CD4-positive, alpha-beta T cell treated with Interleukin-12 subunit alpha and Interleukin-12 subunit beta, for 1 hour (primary cell): ENCODE measurements around the gene FADS1.
A peak's percentile ranks its signal among the peaks of the same experiment; 100 is the strongest.

Source experiments
- DNase-seq: peaks from one replicate; pipeline ENCODE4 v3.0.0-alpha.2; 2020

The FADS1 gene

DNA sequence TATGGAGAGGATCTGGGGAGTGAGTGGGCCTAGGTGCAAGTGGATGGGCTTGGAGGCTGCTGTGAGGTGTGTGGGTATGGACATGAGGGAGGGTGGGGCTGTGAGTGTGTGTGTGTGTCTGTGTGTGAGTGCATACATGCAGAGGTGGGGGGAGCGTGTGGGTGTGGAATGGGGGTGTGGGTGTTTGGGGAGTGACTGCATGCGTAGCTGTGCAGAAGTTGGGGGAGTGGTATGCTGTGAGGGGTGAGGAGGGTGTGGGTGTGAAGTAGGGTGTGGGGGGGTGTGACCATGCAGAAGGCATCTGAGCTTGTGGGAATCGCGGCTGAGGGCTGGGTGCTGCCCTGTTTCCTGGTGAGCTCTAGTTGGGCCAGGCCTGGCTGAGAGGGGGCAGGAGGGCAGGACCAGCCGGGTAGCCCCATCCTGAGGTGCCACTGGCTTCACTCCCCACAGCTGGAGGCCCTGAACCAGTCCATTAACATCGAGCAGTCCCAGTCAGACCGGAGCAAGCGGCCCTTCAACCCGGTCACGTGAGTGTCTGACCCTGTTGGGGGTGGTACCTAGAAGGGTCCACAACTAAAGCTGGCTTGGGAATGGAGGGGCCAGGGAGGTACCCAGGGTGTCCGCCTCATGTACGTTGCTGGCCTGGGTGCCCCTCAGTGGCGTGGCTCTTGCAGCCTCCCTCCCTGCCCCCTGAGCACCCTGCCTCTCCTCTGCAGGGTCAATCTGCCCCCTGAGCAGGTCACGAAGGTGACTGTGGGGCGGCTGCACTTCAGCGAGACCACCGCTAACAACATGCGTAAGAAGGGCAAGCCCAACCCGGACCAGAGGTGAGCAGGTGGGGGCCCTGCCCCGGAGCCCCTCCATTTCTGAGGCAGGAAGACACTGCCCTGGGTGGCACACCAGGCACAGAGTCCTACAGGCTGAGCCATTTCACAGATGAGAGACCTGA, 40.9 kb downstream of the FADS1 start:
- peak; percentile 35 for DNase-seq

DNA sequence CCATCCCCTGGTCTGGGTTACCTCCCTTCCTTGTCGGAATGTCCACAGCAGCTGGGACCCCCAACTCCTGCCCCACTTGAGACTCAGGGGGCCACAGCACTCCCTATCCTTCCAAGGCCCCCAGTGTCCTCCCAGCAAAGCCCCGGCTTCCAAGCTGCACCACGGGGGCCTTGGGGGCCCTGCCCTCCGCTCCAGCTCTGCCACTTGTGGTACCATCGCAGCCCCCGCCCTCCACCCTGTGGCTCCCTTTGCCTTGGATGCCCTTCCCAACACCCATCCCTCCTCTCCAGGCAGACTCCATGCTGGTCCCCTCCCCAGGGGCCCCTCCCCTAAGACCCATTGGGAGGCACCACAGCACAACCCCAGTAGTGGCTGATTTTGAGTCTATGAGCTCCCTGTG, 41.7 kb downstream of the FADS1 start:
- no peak for DNase-seq

DNA sequence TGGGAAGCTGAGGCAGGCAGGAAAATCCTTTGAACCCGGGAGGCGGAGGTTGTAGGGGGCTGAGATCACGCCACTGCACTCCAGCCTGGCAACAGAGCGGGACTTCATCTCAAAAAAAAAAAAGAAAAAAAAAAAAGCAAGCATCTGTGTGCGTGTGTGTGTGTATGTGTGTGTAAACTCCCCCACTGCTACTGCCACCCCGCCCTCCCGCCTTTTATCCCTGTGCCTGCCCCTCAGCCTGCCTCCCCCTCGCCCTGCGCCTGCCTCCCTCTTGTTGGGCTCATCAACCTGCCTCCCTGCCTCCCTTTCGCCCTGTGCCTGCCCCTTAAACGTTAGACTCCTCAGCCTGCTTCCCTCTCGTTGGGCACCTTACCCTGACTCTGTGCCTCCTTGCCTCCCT, 42.4 kb downstream of the FADS1 start:
- DNase-seq = no peak

DNA sequence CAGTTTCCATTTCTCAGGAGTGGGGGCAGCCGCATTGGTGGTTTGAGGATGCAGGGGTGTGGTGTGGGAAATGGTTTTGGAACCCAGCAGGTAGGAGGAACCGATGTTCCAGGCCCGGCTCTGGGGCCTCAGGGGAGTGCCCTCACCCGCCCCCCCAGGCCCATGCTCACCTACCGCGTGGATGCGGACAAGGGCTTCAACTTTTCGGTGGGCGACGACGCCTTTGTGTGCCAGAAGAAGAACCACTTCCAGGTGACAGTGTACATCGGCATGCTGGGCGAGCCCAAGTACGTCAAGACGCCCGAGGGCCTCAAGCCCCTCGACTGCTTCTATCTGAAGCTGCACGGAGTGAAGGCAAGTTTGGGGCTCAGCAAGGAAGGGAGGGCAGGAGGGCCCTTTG, 43.0 kb downstream of the FADS1 start:
- no peak for DNase-seq

DNA sequence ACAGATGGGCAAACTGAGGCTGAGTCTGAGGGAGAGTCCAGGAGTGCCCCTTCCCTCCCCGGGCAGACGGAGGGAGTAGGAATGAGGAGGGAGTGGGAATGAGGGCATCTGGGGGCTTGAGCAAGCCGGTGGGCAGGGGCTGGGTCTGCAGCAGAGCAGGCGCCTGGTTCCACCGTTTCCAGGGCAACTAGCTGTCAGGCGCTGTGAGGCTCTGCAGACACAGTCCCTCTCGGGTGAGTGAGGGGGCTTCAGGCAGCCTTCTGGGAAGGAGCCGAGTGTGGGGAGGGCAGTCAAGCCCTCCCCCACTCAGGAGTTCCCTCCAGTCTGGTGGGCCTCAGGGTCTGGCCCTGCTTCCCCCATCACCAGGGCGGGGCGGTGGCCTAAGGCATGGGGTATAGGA, 43.4 kb downstream of the FADS1 start:
- no peak for DNase-seq

DNA sequence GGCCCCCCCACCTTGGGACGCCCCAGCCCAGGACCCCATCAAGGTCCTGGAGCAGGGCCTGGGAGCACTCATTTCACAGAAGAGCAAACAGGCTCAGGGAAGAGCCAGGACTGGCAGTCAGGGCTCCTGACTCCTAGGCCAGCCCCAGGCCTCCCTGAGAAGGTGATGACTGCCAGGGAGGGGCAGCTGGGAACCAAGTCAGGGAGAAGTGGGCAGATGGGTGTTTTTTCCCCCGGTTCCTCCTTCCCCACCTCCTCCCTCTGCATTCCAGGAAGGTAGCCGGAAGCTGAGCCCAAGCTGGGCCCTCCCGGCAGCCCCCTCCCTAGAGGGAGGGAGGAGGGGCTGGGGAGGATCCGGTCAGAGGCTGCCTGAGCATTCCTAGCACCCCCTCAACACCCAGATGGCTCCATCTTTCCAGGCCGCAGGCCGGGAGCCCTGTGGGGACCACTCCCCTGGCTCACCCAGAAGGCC, 44.8 kb downstream of the FADS1 start:
- no peak for DNase-seq

DNA sequence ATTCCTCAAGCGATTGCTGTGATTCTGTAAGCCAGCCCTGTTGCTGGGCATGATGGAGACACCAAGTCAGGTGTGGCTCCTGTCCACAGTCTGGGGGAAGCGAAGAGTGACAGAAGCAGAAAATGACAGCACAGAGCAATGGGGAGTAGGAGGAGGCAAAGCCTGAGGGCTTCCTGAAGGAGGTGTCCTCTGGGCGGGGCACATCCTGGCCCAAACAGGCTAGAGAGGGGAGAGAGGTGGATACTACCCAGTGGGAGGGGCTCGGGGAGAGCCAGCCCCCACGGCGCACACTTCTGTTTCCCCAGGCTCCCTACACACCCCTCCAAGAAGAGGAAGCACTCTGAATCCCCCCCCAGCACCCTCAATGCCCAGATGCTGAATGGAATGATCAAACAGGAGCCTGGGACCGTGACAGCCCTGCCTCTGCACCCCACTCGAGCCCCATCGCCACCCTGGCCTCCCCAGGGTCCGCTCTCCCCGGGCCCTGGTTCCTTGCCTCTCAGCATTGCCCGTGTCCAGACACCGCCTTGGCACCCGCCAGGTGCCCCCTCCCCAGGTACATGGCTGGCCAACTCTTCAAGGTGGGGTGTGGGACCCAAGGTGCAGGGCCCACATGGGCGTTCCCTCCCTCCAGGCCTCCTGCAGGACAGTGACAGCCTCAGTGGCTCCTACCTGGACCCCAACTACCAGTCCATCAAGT, 45.5 kb downstream of the FADS1 start:
- no peak for DNase-seq

DNA sequence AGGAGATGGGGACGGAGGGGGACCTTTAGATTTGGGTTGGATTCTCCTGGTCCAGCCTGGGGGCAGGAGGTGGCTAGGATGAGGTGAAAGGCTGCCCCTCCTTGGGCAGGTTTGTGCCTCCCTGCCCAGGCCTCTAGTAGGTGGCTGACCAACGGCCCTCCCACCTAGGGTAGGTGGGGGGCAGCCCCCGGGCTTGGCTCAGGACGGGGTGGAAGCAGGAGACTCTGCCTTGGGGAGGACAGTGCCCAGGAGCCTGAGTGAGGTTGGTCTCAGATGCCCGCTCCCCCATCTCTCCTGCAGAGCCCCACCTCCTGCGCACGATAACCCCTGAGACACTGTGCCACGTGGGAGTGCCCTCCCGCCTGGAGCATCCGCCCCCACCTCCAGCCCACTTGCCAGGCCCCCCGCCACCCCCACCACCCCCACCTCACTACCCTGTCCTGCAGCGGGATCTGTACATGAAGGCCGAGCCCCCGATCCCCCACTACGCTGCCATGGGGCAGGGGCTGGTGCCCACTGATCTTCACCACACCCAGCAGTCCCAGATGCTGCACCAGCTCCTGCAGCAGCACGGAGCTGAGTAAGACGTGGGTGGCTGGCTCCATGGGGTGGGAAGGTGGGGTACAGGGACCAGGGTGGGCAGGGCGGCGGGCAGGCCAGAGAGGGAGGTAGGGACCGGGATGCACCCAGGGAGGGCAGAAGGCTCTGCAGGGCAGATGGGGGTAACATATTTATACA, 46.7 kb downstream of the FADS1 start:
- no peak for DNase-seq

DNA sequence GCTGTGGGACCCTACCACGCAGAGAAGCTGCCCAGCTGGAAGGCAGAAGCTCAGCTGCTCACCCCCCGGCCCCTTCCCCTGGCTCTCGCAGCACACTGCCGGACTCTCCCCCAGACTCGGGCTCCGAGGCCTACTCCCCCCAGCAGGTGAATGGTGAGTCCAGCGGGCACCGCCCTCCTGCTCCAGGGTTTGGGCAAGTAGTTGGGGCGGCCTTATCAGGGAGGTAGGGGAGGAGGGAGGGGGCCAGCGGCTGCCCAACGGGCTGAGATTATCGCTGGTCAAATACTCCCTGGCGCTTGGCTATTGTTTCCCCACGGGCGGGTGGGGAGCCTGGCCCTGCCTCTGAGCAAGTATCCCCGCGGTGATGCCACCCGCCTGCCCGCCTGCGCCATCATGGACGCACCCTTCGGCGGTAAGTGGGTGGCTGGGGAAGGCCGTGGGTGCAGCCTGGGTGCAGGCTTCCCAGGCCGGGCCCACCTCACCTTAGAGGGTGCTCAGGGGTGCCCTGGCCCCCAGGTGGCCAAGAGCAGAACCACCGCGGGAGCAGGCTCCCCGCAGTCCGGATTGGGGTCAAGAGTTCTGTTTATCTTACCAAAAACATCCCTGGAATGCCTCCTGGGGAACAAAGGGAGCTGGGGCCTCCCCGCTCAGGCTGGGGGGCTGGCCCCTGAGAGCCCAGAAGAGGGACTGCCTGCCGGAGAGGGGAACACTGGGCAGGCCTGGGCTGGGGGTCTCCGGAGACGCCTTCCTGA, 47.5 kb downstream of the FADS1 start:
- no peak for DNase-seq

DNA sequence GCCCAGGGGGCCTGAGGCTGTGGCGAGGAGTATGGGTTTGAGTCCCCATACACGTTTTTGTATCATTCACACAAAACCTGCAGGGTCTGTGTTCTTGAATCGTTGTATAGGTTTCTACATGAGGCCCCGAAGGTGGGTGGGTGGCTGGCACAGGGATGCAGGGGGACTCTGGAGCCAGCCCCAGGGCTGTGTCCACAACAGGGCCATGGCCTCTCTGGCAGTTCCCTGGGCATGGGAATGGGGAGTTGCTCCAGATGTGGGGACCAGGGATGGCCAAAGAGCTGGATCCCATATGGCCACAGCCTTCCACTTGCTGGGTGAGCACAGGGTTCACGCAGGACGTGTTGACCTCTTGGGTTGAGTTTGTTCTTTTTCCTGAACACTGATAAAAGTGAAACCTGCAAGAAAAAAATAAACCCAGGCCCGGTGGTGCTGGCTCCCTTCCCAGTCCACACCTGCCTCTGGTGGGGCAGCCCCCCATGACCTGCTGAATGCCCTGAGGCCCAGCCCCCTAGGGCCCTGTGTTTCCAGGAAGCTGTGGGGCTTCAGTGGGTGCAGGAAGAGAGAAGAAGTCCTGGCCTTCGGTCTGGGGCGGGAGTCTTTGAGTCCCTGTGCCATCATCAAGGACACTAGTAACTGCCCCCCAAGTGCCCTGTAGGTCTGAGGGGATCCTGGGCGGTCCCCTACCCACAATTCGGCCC, 48.3 kb downstream of the FADS1 start:
- DNase-seq = no peak

DNA sequence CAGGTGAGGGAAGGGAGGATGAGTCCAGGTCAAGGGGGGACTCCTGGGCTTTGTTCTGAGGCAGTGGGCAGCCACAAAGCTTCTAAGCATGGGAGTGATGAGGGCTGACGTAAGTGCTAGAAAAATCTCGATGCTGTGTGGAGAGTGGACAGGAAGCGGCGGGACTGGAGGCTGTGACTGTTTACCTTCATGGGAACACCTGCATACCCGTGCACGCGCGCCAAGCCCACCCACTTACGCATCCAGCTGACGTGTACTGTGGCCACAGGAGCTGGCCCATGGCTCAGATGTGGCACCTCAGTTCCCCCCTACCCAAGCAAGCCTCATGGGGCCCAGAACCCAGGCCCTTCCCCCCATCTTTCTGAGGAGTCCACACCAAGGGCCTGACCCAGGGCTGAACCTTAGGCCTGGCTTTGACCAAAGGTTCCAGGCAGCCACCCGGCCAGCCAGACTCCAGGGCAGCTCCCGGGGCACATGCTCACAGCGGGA, 50.4 kb downstream of the FADS1 start:
- DNase-seq = no peak

DNA sequence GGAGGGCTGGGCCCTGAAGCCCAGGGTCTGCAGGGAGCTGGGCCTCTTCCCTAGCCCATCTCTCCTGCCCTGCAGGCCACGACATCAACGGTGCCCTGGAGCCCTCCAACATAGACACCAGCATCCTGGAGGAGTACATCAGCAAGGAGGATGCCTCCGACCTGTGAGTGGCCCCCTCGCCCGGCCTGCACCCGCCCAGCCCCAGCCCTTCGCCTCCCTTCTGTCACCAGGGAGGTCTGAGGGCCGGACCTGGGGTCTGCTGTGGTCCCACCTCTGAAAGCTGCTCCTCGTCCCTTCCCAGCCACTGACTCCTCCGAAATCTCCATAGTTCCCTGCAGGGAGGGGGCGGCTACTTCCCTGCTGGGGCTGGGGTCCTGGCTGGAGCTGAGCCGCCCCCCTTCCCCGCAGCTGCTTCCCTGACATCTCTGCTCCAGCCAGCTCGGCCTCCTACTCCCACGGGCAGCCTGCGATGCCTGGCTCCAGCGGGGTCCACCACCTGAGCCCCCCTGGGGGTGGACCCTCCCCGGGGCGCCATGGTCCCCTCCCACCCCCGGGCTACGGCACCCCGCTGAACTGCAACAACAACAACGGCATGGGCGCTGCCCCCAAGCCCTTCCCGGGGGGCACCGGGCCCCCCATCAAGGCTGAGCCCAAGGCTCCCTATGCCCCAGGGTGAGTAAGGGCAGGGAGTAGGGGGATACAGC, 51.1 kb downstream of the FADS1 start:
- DNase-seq = no peak

DNA sequence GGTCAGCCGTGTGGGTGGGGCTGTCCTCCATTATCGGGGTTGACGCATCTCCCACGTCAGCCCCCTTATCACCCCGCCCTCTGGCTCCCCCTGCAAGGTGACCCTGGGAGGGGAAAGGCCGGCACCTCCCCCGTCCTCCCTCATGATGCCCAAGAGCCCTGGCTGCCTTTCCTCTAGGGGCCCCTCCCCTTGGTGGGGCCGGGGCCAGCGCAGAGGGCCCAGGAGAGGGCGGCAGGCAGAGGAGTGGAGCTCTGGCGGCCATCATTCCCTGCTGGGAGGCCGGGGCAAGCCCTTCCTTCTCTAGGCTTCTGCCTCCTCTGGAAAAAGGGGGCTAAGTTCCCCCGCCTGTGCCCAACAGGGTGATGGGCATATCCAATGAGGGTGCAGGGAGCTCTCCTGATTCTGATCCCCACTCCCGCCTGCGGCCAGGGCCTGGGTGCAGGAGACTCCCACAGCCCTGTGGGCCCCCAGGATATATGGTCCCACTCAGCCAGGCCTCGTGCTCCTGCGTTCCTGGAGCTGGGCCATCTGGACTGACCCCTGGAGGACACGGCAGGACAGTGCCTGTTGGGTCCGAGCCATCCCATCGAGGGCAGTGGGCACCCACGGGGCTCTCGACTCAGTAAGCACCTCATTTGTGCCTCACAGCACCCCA, 52.1 kb downstream of the FADS1 start:
- DNase-seq = no peak

DNA sequence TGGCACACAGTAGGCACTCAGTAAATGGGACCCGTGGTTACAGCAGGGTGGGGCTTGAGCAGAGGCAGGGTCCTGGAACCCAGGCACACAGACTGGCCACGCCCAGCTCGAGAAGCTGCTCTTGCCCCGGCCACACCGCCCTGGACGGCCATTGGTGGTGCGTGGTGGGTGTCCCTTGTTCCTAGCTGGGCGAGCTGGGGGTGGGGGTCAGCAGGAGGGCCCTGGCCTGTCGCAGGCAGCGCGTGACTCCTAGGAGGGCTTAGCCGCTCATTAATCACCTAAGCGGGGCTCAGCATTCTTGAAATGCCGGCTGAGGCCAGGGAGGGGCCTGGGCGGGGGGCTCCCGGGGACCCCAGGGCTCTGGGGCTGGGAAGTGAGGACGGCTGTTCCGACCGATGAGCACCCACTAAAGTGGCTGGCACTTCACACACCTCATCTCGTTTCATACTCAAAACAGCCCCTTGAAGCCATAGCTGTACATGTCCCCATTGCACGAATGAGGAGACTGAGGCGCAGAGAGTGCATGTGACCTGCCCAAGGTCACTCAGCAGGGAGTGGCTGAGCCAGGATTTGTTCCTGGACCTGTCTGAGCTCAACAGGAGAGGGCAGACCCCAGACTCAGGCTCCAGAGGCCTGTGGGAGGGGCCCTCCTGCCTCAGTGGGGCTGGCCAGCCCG, 52.7 kb downstream of the FADS1 start:
- no peak for DNase-seq

DNA sequence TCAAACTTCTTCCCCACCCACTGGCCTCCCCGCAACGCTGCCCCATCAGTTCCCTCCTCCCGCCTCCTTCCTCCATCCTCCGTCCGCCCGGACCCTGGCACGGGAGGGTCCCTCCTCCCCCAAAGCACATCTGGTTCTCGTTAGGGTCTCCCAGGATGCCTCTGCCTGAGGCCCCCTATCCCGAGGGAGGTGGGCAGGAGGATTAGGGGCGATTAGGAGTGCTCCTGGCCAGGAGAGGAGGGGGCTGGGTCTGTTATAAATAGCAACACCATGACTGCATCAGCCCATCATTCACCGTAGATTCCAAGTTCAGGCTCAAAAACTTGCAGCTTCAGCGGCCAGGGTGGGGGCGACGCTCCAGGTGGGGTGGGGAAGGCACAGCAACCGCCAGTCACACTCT, 54.0 kb downstream of the FADS1 start:
- DNase-seq = no peak

DNA sequence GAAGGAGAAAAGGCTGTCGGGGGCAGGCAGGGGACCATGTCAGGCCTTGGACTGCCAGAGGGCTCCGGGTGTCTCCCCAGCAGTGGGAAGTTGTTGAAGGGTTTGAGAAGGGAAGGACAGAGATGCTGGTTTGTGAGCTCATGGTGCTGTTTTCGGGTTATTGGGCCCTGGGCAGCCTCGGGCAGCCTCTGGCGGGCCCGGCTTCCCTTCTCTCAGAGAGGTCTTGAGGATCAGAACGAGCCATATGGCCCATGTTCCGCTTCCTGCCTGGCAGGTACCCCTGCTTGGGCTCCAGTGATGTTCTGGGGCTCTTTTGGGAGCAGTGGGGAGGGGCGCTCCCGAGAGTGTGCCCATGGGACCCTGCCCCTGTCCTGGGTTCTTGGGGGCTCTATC, 54.6 kb downstream of the FADS1 start:
- no peak for DNase-seq

DNA sequence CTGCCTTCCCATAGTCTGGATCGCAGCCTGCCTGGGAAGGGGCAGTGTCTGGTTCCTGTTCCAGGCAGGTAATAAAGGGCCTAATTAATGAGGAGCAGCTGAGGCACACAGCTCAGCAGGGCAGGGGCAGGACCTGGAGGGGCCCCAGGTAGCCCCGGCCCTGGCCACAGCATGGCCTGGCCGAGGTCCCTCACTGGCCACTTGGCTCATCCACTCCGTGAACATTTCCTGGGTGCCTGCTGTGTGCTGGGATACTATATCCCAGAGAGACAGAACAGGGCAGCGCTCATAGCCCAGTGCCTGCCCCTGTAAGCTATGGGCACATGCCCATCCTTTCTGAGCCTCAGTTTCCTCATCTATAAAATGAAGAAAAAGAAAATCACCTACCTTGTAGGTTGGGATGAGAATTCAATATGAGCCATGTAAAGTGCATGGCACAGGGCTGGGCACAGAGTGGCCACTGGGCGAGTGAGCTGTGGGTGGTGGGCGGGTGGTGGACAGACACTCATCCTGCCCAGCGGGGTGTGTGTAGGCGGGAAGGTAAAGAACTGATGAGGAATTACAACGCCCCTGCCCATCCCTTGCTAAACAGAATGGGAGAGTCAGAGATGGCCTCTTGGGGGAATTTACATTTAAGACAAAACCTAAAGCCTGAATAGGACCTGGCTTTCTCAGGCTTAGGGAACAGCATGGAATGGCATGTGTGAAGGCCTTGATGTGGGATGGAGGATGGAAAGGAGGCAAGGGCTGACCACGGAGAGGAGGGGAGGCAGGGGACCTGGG, 55.2 kb downstream of the FADS1 start:
- no peak for DNase-seq

DNA sequence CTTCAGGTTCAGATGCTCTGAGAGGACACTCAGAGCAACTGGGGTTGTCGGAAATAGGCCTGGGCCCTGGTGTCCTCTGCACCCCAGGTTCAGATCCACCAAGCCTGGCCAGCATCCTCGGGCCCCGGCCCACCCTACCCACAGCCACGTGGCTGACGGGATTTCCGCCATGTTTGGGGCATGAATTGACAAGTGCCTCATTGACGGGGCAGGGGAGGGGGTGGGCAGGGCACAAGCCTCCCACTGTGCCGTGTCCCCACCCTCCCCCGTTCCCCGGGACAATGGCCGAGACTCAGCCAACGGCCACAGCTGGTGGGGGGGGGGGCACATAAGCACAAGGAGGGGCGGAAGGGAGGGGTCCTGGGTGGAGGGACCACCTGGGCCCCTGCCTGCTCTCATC, 55.9 kb downstream of the FADS1 start:
- no peak for DNase-seq

DNA sequence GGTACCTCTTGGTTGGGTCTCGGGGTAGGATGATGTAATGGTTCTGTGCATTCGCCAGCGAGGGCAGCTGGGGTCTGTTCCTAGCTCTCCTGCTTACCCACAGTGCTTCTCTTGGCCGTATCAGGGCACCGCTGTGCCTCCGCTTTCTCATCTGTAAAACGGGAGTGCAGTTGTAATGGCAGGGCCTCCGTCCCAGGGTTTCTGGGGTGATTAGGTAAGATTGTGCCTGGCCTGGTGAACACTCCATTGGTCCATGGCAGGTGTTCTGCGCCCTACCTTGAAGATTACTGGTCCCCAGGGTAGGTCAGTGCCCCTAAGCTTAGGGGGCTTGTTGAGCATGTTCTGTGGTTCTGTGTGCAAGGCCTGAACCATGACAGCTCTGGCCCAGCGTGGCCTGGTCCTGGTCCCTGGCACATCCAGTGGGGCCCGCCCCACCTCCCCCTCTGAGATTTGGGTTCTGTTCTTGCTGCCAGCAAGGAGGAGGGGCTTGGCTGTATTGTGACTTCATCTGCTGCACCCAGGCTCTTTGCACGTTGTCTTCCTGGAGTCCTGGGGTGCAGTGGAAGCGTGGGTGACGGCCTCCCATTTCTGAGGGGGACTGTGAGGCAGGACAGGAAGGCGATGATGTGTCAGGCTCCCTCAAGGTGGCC, 59.5 kb downstream of the FADS1 start:
- DNase-seq = no peak
